Endothelial cell of umbilical vein (primary cell): ENCODE data around the gene CTSF. TPM values are rescaled to one million over a fixed set of nuclear protein-coding genes. Genes with fewer than 3 reads are reported as not detected.

ENCODE experiments used
- BruUV-seq: library from RNA; stranded (reverse); fragments of 400-500 nt; replicated peaks from 2 replicates; lab custom pipeline; 2021; lab: Mats Ljungman, UMichigan
- CTCF ChIA-PET: fragments of 300-600, 350-600 bp; sonication (Branson Sonifier 250); formaldehyde crosslinking; loops from one replicate; lab custom pipeline; 2021; ENCODE audit warnings: antibody characterized with exemption, inconsistent platforms; lab: Charles Lee
- POLR2A ChIA-PET: fragments of 300-600, 350-600 bp; sonication (Branson Sonifier 250); formaldehyde crosslinking; loops from one replicate; lab custom pipeline; 2021; ENCODE audit warnings: antibody characterized with exemption, inconsistent platforms; lab: Charles Lee
- DNase-seq: peaks from one replicate; pipeline ENCODE4 v3.0.0-alpha.2; 2011; ENCODE audit warnings: low read depth, low spot score
- FAIRE-seq: peaks from 2 replicates; lab custom pipeline; 2011; peaks lifted over from hg19 to GRCh38; lab: Jason Lieb, UNC
- H2AFZ ChIP-seq: 2 replicates; pipeline ENCODE4 v1.6.0; 2012; ENCODE audit warnings: low read depth, low read length, control low read depth, inconsistent platforms
- H3K27ac ChIP-seq: 2 replicates; pipeline ENCODE4 v1.5.1; 2011; ENCODE audit warnings: low read depth, mild to moderate bottlenecking, control low read depth, low read length, moderate library complexity; ENCODE audit not compliant: insufficient read depth
- H3K27me3 ChIP-seq, 2 experiments: 2 replicates each; pipeline versions ENCODE4 v1.6.0 to v1.6.1; 2011; ENCODE audit warnings: low read length in 2 of 2, mixed read lengths in 1 of 2; ENCODE audit not compliant: control insufficient read depth in 2 of 2, insufficient read depth in 2 of 2
- H3K36me3 ChIP-seq, 2 experiments: 2 replicates in 1 of 2; 3 replicates in 1 of 2; pipeline ENCODE4 v1.5.1; 2011; ENCODE audit warnings: low read length in 2 of 2, mild to moderate bottlenecking in 1 of 2, moderate library complexity in 1 of 2; ENCODE audit not compliant: control insufficient read depth in 2 of 2, insufficient read depth in 2 of 2; ENCODE audit errors: extremely low read depth in 1 of 2
- H3K4me1 ChIP-seq: 3 replicates; pipeline ENCODE4 v1.5.1; 2011; ENCODE audit warnings: mild to moderate bottlenecking, low read length; ENCODE audit not compliant: control insufficient read depth, insufficient read depth; ENCODE audit errors: extremely low read depth
- H3K4me2 ChIP-seq: 2 replicates; pipeline ENCODE4 v1.6.1; 2011; ENCODE audit warnings: low read length, control low read depth, mixed read lengths; ENCODE audit not compliant: insufficient read depth
- H3K4me3 ChIP-seq, 3 experiments: fragments of 200-600 bp in 1 of 3; sonication (generic), shearing (Covaris generic) in 1 of 3; replicated peaks in 1 of 3; 2 replicates each; pipeline ENCODE4 v1.5.1; 2011 to 2016; ENCODE audit warnings: control low read depth in 3 of 3, low read length in 3 of 3, mild to moderate bottlenecking in 2 of 3, inconsistent platforms in 1 of 3, low read depth in 1 of 3, moderate library complexity in 1 of 3; ENCODE audit not compliant: insufficient read depth in 1 of 3
- H3K79me2 ChIP-seq: 2 replicates; pipeline ENCODE4 v1.6.0; 2012; ENCODE audit warnings: low read length, inconsistent platforms; ENCODE audit not compliant: control insufficient read depth, insufficient read depth
- H3K9ac ChIP-seq: replicated peaks from 2 replicates; pipeline ENCODE3; 2011; ENCODE audit warnings: low read length, control low read depth; ENCODE audit not compliant: insufficient read depth; ENCODE audit errors: extremely low read depth
- H3K9me1 ChIP-seq: replicated peaks from 3 replicates; pipeline ENCODE4 v1.6.0; 2011; ENCODE audit warnings: mild to moderate bottlenecking, low read length; ENCODE audit not compliant: control insufficient read depth, insufficient read depth; ENCODE audit errors: extremely low read depth
- H3K9me3 ChIP-seq: replicated peaks from 2 replicates; pipeline ENCODE4 v1.5.1; 2012; ENCODE audit warnings: low read length, inconsistent platforms; ENCODE audit not compliant: control insufficient read depth, insufficient read depth
- H4K20me1 ChIP-seq: replicated peaks from 2 replicates; pipeline ENCODE3; 2011; ENCODE audit warnings: mild to moderate bottlenecking, low read length; ENCODE audit not compliant: control insufficient read depth, insufficient read depth; ENCODE audit errors: extremely low read depth
- EZH2 ChIP-seq: IDR thresholded peaks from 2 replicates; pipeline ENCODE4 v1.6.1; 2012; ENCODE audit warnings: borderline replicate concordance, low read depth, mild to moderate bottlenecking, moderate library complexity, low read length, inconsistent platforms; ENCODE audit not compliant: severe bottlenecking
- FOS ChIP-seq: IDR thresholded peaks from 2 replicates; pipeline ENCODE4 v1.6.1; 2011; ENCODE audit warnings: mild to moderate bottlenecking, low read length, moderate library complexity, borderline replicate concordance; ENCODE audit not compliant: insufficient read depth
- GATA2 ChIP-seq: IDR thresholded peaks from 2 replicates; pipeline ENCODE4 v1.7.0; 2011; ENCODE audit warnings: low read depth, mild to moderate bottlenecking, moderate library complexity, mixed read lengths, low read length; ENCODE audit not compliant: insufficient read length, insufficient read depth
- JUN ChIP-seq: IDR thresholded peaks from 2 replicates; pipeline ENCODE4 v1.6.1; 2011; ENCODE audit warnings: borderline replicate concordance, low read depth; ENCODE audit not compliant: insufficient read length, insufficient read depth
- MYC ChIP-seq: IDR thresholded peaks from one replicate; pipeline ENCODE4 v1.6.1; 2011; ENCODE audit warnings: mild to moderate bottlenecking, low read depth, low read length
- POLR2A ChIP-seq: IDR thresholded peaks from 2 replicates; pipeline ENCODE4 v1.6.1; 2012; ENCODE audit warnings: low read depth, mild to moderate bottlenecking, control low read depth, low read length
- POLR2AphosphoS5 ChIP-seq: IDR thresholded peaks from 2 replicates; pipeline ENCODE4 v1.6.1; 2012; ENCODE audit warnings: low read depth, mild to moderate bottlenecking, control low read depth, low read length, moderate library complexity; ENCODE audit not compliant: insufficient read depth
- dilution Hi-C: fragments of 300-500 bp; cut with MboI; formaldehyde crosslinking; loops from one replicate; pipeline ENCODE4 v1.15.0; 2019; ENCODE audit warnings: low sequenced_read_pairs; ENCODE audit not compliant: extremely low pct_ligation_motif_present
- intact Hi-C: fragments of 100-400 bp; cut with micrococcal nuclease; formaldehyde crosslinking; loops from one replicate; pipeline ENCODE4 v1.10.0; 2022
- polyA plus RNA-seq, 4 experiments: library from polyadenylated mRNA; depleted of rRNA in 3 of 4; stranded (reverse) in 3 of 4; unstranded in 1 of 4; fragments of >200 nt; gene quantifications; 2 replicates each; pipeline versions ENCODE4 v1.2.1 to v1.2.3, GENCODE V29; 2011 to 2012; ENCODE audit warnings: missing spikeins in 1 of 4
- total RNA-seq: library from RNA; stranded (reverse); gene quantifications from 2 replicates; pipeline ENCODE4 v1.2.3, GENCODE V29; 2021
- TF ChIP-seq, protein P1 (sequence below), 2 donors: IDR thresholded peaks; 1 replicate in 1 of 2; 2 replicates in 1 of 2; pipeline ENCODE4 v1.5.1; 2011; ENCODE audit warnings: low read length in 2 of 2, mild to moderate bottlenecking in 2 of 2, moderate library complexity in 2 of 2, control low read depth in 1 of 2, inconsistent platforms in 1 of 2, low read depth in 1 of 2; ENCODE audit not compliant: insufficient read depth in 1 of 2; ENCODE audit errors: extremely low read depth in 1 of 2
- TF ChIP-seq, protein P2 (sequence below): IDR thresholded peaks from 2 replicates; pipeline ENCODE4 v1.6.1; 2011; ENCODE audit not compliant: insufficient read depth, insufficient read length

Gene CTSF
- total and polyA plus RNA-seq, 2 donors (not counting 3 experiments of a cell fraction or from before 2014, with no cell fraction given), result 14.4 to 27.7 TPM

DNA sequence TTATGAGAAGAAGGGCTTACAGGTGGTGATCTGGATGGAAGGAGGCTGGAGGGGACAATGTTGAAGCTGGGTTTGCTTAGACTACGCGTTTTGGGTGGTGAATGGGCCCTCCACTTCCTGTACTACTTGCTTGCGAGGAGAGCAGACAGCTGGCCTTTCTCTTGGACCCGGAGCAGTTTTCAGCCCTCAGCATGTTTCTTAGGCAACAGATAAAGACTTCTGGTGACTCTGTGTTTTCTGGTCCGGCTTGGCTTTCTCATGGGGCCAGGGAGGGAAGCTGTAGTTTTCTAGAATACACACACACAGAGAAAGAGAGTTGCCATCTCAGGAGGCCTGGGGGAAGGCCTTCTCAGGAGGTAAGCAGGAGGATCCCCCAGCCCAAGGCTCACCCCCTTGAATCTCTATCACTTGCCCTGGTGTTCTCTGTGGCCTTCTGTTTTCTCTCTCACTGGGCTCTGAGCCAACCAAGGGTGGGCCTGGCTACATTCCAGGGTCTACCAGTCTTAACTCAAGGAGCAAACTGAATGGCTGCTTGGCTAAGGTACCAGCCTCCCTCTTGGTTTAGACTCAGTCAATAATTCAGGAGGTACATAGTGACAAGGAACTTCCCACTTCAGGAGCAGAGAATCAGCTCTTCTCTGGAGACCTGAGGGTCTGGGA lies 27.0 kb upstream of the CTSF start:
- Histone ChIP-seq H3K4me2 (no peak overlapping the region), H3K4me3 (no peak overlapping the region), H4K20me1 (no peaks in the 10 kb centered on the region), H2AFZ (no peak overlapping the region), H3K9ac (no peak overlapping the region), H3K9me3 (no peaks in the 10 kb centered on the region), H3K36me3 (peaks cover 0 to 4% of the 10 kb centered on the region in 2 experiments), H3K79me2 (no peaks in the 10 kb centered on the region), H3K27ac (no peak overlapping the region), H3K4me1 (peaks cover 5% of the 10 kb centered on the region), H3K9me1 (no peaks in the 10 kb centered on the region), H3K27me3 (peaks cover 0 to 2% of the 10 kb centered on the region in 2 experiments)
- ChIA-PET CTCF (interaction anchor here (1.5 to 2.2 kb wide), 2 partner anchors 10 to 83 kb away, joined by 3 to 11 read pairs; partner anchors contain the start of gene RBM4B), POLR2A (interaction anchor here (0.5 to 1.7 kb wide), 2 partner anchors 21 to 104 kb away, joined by 5 to 8 read pairs; partner anchors contain the start of gene RBM14)
- FAIRE-seq, result no peak
- no peak for DNase-seq
- BruUV-seq, result no TSS peak
- dilution Hi-C loops (no loop called here), intact Hi-C loops (no loop called here)
- TF ChIP-seq JUN (no peak), FOS (no peak), GATA2 (no peak), POLR2A (no peak), MYC (no peak), EZH2 (no peak), POLR2AphosphoS5 (no peak)
- TF ChIP-seq, protein P1, sequence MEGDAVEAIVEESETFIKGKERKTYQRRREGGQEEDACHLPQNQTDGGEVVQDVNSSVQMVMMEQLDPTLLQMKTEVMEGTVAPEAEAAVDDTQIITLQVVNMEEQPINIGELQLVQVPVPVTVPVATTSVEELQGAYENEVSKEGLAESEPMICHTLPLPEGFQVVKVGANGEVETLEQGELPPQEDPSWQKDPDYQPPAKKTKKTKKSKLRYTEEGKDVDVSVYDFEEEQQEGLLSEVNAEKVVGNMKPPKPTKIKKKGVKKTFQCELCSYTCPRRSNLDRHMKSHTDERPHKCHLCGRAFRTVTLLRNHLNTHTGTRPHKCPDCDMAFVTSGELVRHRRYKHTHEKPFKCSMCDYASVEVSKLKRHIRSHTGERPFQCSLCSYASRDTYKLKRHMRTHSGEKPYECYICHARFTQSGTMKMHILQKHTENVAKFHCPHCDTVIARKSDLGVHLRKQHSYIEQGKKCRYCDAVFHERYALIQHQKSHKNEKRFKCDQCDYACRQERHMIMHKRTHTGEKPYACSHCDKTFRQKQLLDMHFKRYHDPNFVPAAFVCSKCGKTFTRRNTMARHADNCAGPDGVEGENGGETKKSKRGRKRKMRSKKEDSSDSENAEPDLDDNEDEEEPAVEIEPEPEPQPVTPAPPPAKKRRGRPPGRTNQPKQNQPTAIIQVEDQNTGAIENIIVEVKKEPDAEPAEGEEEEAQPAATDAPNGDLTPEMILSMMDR (IDR thresholded peaks at IDR 0.05; ENCODE audit: extremely low read depth in 1 of 2, insufficient read depth in 1 of 2, low read depth in 1 of 2, low read length in 2 of 2), result no peak
- TF ChIP-seq, protein P2, sequence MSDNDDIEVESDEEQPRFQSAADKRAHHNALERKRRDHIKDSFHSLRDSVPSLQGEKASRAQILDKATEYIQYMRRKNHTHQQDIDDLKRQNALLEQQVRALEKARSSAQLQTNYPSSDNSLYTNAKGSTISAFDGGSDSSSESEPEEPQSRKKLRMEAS, result no peak
